Skeletal muscle tissue (tissue), 4 donors: ENCODE data around the gene ZNF76. TPM values are rescaled to one million over a fixed set of nuclear protein-coding genes. Genes with fewer than 3 reads are reported as not detected.
"Not testable (repeated sequence)": the region's sequence is repeated elsewhere in the genome, so short reads cannot be mapped to it uniquely, and the experiment has no call there.

Experiments
- H3K27ac ChIP-seq: one replicate; pipeline ENCODE4 v1.7.0; 2013; ENCODE audit warnings: mild to moderate bottlenecking, low read depth, low read length, inconsistent platforms
- H3K27me3 ChIP-seq, 3 donors: one replicate each; pipeline ENCODE4 v1.7.0; 2013; ENCODE audit warnings: low read length in 3 of 3; ENCODE audit not compliant: control insufficient read depth in 3 of 3, insufficient read depth in 3 of 3
- H3K36me3 ChIP-seq, 3 donors: one replicate each; pipeline ENCODE4 v1.7.0; 2013; ENCODE audit warnings: low read length in 3 of 3; ENCODE audit not compliant: control insufficient read depth in 3 of 3, insufficient read depth in 3 of 3
- H3K4me1 ChIP-seq, 3 donors: one replicate each; pipeline ENCODE4 v1.7.0; 2013; ENCODE audit warnings: low read length in 3 of 3, mild to moderate bottlenecking in 3 of 3; ENCODE audit not compliant: control insufficient read depth in 3 of 3, insufficient read depth in 3 of 3
- H3K4me3 ChIP-seq, 3 donors: one replicate each; pipeline ENCODE4 v1.7.0; 2013; ENCODE audit warnings: low read length in 3 of 3
- H3K9ac ChIP-seq, 3 donors: one replicate each; pipeline ENCODE4 v1.7.0; 2013; ENCODE audit warnings: low read length in 3 of 3, mild to moderate bottlenecking in 3 of 3, moderate library complexity in 2 of 3, low read depth in 1 of 3
- H3K9me3 ChIP-seq, 3 donors: one replicate each; pipeline ENCODE4 v1.7.0; 2013; ENCODE audit warnings: low read length in 3 of 3; ENCODE audit not compliant: control insufficient read depth in 3 of 3
- total RNA-seq: library from RNA; depleted of rRNA; stranded (reverse); fragments of >200 nt; gene quantifications from one replicate; pipeline ENCODE4 v1.2.3, GENCODE V29; 2014
- donor health status: Osteomylitis.

ZNF76 gene
- total RNA-seq, 1 donor from 2014 or later: 16.7 TPM

GRCh38 chr6:35318196-35319171 is 58.9 kb downstream of the ZNF76 start:
- Histone ChIP-seq H3K4me3 (peak overlapping the region; percentile 67 to 79 (median 78)), H3K27me3 (no peaks in the 10 kb centered on the region), H3K27ac (peak overlapping the region; percentile 25), H3K9ac (peak overlapping the region; percentile 73 to 84 (median 76)), H3K9me3 (no peaks in the 10 kb centered on the region), H3K4me1 (peaks cover 13 to 15% (median 13%) of the 10 kb centered on the region in 3 donors), H3K36me3 (no peaks in the 10 kb centered on the region)

- no peaks in the 10 kb centered on the region for H3K36me3 ChIP-seq
- H3K9ac ChIP-seq: no peak overlapping the region
These were observed 60.0 kb downstream of the ZNF76 start for GRCh38 chr6:35319346-35320030.

GRCh38 chr6:35320031-35320410 is 60.5 kb downstream of the ZNF76 start:
- H3K9me3 ChIP-seq: no peaks in the 10 kb centered on the region
- H3K4me1 ChIP-seq: peaks cover 13 to 15% (median 13%) of the 10 kb centered on the region in 3 donors
- H3K9ac ChIP-seq: no peak overlapping the region
- no peaks in the 10 kb centered on the region for H3K36me3 ChIP-seq
- H3K27me3 ChIP-seq: no peaks in the 10 kb centered on the region
- no peak overlapping the region for H3K4me3 ChIP-seq
- H3K27ac ChIP-seq: no peak overlapping the region

More at GRCh38 chr6:35319346-35320030, 60.0 kb downstream of the ZNF76 start:
- Histone ChIP-seq H3K27me3 (no peaks in the 10 kb centered on the region), H3K9me3 (no peaks in the 10 kb centered on the region), H3K4me1 (peaks cover 13 to 15% (median 13%) of the 10 kb centered on the region in 3 donors), H3K4me3 (no peak overlapping the region), H3K27ac (no peak overlapping the region)

- Histone ChIP-seq H3K9ac (no peak overlapping the region), H3K27ac (no peak overlapping the region), H3K36me3 (no peaks in the 10 kb centered on the region), H3K4me1 (peaks cover 13 to 15% (median 13%) of the 10 kb centered on the region in 3 donors), H3K4me3 (no peak overlapping the region), H3K9me3 (no peaks in the 10 kb centered on the region), H3K27me3 (no peaks in the 10 kb centered on the region)
These were observed 61.6 kb downstream of the ZNF76 start for GRCh38 chr6:35321091-35321490.

DNA sequence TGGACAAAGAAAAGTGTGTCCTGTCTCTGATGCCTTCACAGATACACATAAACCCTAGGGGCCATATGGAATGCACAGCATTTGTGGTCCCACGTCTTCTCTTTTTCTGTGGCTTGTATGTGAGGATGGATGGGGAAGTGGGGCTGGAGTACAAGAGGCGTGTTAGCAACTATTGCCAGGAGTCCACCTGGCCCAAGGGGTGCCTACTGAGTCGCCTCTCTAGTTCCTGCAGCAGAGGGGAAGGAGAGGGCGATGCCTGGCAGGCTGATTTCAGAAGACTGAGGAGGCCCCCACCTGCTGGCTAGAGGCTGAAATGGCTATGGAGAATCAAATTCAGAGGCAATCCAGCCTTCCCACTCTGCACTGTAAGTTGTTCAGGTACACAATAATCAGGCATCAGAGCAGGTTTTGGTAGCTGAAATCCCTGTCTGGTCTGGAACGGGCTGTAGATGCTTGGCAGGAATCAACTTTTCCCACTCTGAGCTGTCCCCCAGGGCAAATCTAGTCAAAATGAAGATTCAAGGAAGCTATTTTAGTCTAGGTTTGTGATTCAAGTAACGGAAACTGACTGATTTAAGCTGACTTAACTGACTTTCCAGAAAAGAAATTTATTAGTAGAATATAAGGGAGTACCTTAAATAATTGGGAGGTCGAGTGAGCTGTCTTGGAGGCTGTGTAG is 68.0 kb downstream of the ZNF76 start:
- no peaks in the 10 kb centered on the region for H3K9me3 ChIP-seq
- no peak overlapping the region for H3K27ac ChIP-seq
- no peak overlapping the region for H3K4me3 ChIP-seq
- no peaks in the 10 kb centered on the region for H3K36me3 ChIP-seq
- peaks cover 0 to 6% (median 0%) of the 10 kb centered on the region in 3 donors for H3K4me1 ChIP-seq
- H3K27me3 ChIP-seq: peaks cover 0 to 3% (median 0%) of the 10 kb centered on the region in 3 donors
- H3K9ac ChIP-seq: no peak overlapping the region

- Histone ChIP-seq H3K4me1 (peaks cover 0 to 6% (median 0%) of the 10 kb centered on the region in 3 donors), H3K9me3 (no peaks in the 10 kb centered on the region), H3K9ac (no peak overlapping the region), H3K4me3 (no peak overlapping the region), H3K27ac (no peak overlapping the region), H3K36me3 (no peaks in the 10 kb centered on the region), H3K27me3 (peaks cover 0 to 3% (median 0%) of the 10 kb centered on the region in 3 donors)
These were observed 68.7 kb downstream of the ZNF76 start for GRCh38 chr6:35328108-35328723.

DNA sequence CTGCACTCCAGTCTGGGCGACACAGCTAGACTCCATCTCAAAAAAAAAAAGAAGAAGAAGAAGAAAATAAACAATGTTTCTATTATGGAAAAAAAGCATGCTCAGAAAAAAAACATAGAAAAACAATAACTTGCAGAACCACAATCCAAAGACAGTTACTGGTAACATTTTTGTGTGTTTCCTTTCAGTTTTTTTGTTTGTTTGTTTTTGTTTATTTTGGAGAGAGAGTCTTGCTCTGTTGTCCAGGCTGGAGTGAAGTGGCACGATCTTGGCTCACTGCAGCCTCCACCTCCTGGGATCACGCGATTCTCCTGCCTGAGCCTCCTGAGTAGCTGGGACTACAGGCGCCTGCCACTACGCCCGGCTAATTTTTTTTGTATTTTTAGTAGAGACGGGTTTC is 69.4 kb downstream of the ZNF76 start:
- not testable (repeated sequence) for H3K4me1 ChIP-seq, H3K27ac ChIP-seq, H3K9me3 ChIP-seq, H3K36me3 ChIP-seq, H3K9ac ChIP-seq, H3K4me3 ChIP-seq, H3K27me3 ChIP-seq

GRCh38 chr6:35330541-35331119 is 71.1 kb downstream of the ZNF76 start:
- Histone ChIP-seq H3K27ac (no peak overlapping the region), H3K9ac (no peak overlapping the region)

More at GRCh38 chr6:35330541-35331119, 71.1 kb downstream of the ZNF76 start:
- H3K4me3 ChIP-seq: no peak overlapping the region
- peaks cover 0 to 6% (median 0%) of the 10 kb centered on the region in 3 donors for H3K4me1 ChIP-seq
- no peaks in the 10 kb centered on the region for H3K36me3 ChIP-seq
- H3K9me3 ChIP-seq: no peaks in the 10 kb centered on the region
- peaks cover 0 to 3% (median 0%) of the 10 kb centered on the region in 3 donors for H3K27me3 ChIP-seq
